ENCODE results near the gene RTN4R. TPM values are rescaled to one million over a fixed set of nuclear protein-coding genes. Genes with fewer than 3 reads are reported as not detected.

RTN4R gene
- polyA plus RNA-seq, 1 of the 3 experiments (the other 2 are of a cell fraction), result 0.23 TPM

GRCh38 chr22:20239676-20240446 is 28.3 kb downstream of the RTN4R start:
- Histone ChIP-seq H4K20me1 (ENCODE audit: insufficient read depth) (no peaks in the 10 kb centered on the region), H3K4me2 (no peak overlapping the region), H3K9me2 (no peaks in the 10 kb centered on the region), H3K36me3 (replicated peaks in 1 of 2; ENCODE audit: control insufficient read depth in 1 of 2, insufficient read depth in 2 of 2, low read length in 1 of 2) (no peaks in the 10 kb centered on the region), H3K4me1 (ENCODE audit: control insufficient read depth in 1 of 2, insufficient read depth in 2 of 2, low read depth in 1 of 2, low read length in 1 of 2) (peaks cover 0 to 40% of the 10 kb centered on the region in 2 experiments; a peak in 1 of 4 replicates), H3F3A (replicated peaks; ENCODE audit: insufficient read depth) (no peaks in the 10 kb centered on the region), H3K9me3 (no peaks in the 10 kb centered on the region), H3K27me3 (ENCODE audit: insufficient read depth) (no peaks in the 10 kb centered on the region), H3K4me3 (ENCODE audit: low read depth in 2 of 2, low read length in 1 of 2) (no peak overlapping the region), H3K79me2 (ENCODE audit: insufficient read depth) (no peaks in the 10 kb centered on the region), H3K27ac (ENCODE audit: low read depth in 2 of 2, low read length in 1 of 2) (no peak overlapping the region; a peak in 1 of 4 replicates), H3K9ac (no peak overlapping the region), H2AFZ (ENCODE audit: low read depth) (no peak overlapping the region)
- CTCF ChIA-PET, result interaction anchor here (0.7 to 3.7 kb wide), 11 partner anchors 12 to 111 kb away, joined by 3 to 38 read pairs (median 4); no protein-coding TSS in a partner anchor
- WGBS (ENCODE audit: low lambda C conversion rate), result no CpG with 5 or more reads among the region's 9 CpGs
- DNase-seq, result no peak
- TF ChIP-seq FOSL2 (IDR thresholded peaks at IDR 0.05; ENCODE audit: borderline replicate concordance, low read depth), result no peak
- no peak for TF ChIP-seq REST (IDR thresholded peaks at IDR 0.05; ENCODE audit: low read depth, low read length)
- no peak for TF ChIP-seq RXRA (IDR thresholded peaks at IDR 0.05; ENCODE audit: borderline replicate concordance, low read depth)
- no peak for TF ChIP-seq EZH2phosphoT487 (IDR thresholded peaks at IDR 0.05; ENCODE audit: borderline replicate concordance, low read depth)
- TF ChIP-seq SMC3 (IDR thresholded peaks at IDR 0.05; ENCODE audit: low read depth, low read length), result no peak
- POLR2A ChIA-PET, result interaction anchor here (0.6 to 1.8 kb wide), 2 partner anchors 10 to 286 kb away, joined by 3 read pairs; no protein-coding TSS in a partner anchor

GRCh38 chr22:20238901-20239675 is 29.0 kb downstream of the RTN4R start:
- no peaks in the 10 kb centered on the region for H3K9me3 ChIP-seq
- H3F3A ChIP-seq (replicated peaks; ENCODE audit: insufficient read depth), result no peaks in the 10 kb centered on the region
- no peak overlapping the region for H3K4me2 ChIP-seq
- ChIA-PET POLR2A (interaction anchor here (1.5 to 1.8 kb wide), 2 partner anchors 11 to 82 kb away, joined by 3 read pairs; no protein-coding TSS in a partner anchor), CTCF (interaction anchor here (0.7 to 3.7 kb wide), 22 partner anchors 8 to 110 kb away, joined by 3 to 38 read pairs (median 4); no protein-coding TSS in a partner anchor)
- no peaks in the 10 kb centered on the region for H3K79me2 ChIP-seq (ENCODE audit: insufficient read depth)
- H3K4me1 ChIP-seq (ENCODE audit: control insufficient read depth in 1 of 2, insufficient read depth in 2 of 2, low read depth in 1 of 2, low read length in 1 of 2), result peaks cover 0 to 36% of the 10 kb centered on the region in 2 experiments; a peak in 1 of 4 replicates
- H3K4me3 ChIP-seq (ENCODE audit: low read depth in 2 of 2, low read length in 1 of 2), result no peak overlapping the region
- DNase-seq, result no peak
- no peak overlapping the region for H2AFZ ChIP-seq (ENCODE audit: low read depth)
- H3K27me3 ChIP-seq (ENCODE audit: insufficient read depth), result no peaks in the 10 kb centered on the region
- H4K20me1 ChIP-seq (ENCODE audit: insufficient read depth), result no peaks in the 10 kb centered on the region
- H3K36me3 ChIP-seq (replicated peaks in 1 of 2; ENCODE audit: control insufficient read depth in 1 of 2, insufficient read depth in 2 of 2, low read length in 1 of 2), result no peaks in the 10 kb centered on the region
- 83% methylated on average over 18 of the region's 35 CpGs for WGBS (ENCODE audit: low lambda C conversion rate)
- no peak overlapping the region for H3K9ac ChIP-seq
- H3K9me2 ChIP-seq, result no peaks in the 10 kb centered on the region
- no peak overlapping the region for H3K27ac ChIP-seq (ENCODE audit: low read depth in 2 of 2, low read length in 1 of 2)
- TF ChIP-seq RAD21 (IDR thresholded peaks at IDR 0.05; ENCODE audit: low read length), result no peak
- TF ChIP-seq CHD2 (IDR thresholded peaks at IDR 0.05; ENCODE audit: low read length, partially characterized antibody), result no peak
- TF ChIP-seq USF1 (IDR thresholded peaks at IDR 0.05; ENCODE audit: borderline replicate concordance, low read depth), result no peak
- TF ChIP-seq POLR2AphosphoS5 (IDR thresholded peaks at IDR 0.05; ENCODE audit: low read depth, low read length), result no peak
- no peak for TF ChIP-seq MXI1 (IDR thresholded peaks at IDR 0.05; ENCODE audit: low read depth, low read length)
- no peak for TF ChIP-seq REST (IDR thresholded peaks at IDR 0.05; ENCODE audit: low read depth, low read length)
- TF ChIP-seq JUND (IDR thresholded peaks at IDR 0.05), result no peak
- TF ChIP-seq YY1 (IDR thresholded peaks at IDR 0.05; ENCODE audit: low read depth), result no peak
- no peak for TF ChIP-seq RXRA (IDR thresholded peaks at IDR 0.05; ENCODE audit: borderline replicate concordance, low read depth)
- no peak for TF ChIP-seq TEAD4 (IDR thresholded peaks at IDR 0.05; ENCODE audit: borderline replicate concordance, insufficient read depth)
- TF ChIP-seq TAF1 (IDR thresholded peaks at IDR 0.05; ENCODE audit: borderline replicate concordance, low read depth, low read length), result no peak
- no peak for TF ChIP-seq SMC3 (IDR thresholded peaks at IDR 0.05; ENCODE audit: low read depth, low read length)
- no peak for TF ChIP-seq ELF1 (IDR thresholded peaks at IDR 0.05)
